BE2C (cell line): ENCODE results near the gene ZNF322.
A peak's percentile ranks its signal among the peaks of the same experiment; 100 is the strongest.

Source experiments
- DNase-seq: peaks from one replicate; pipeline ENCODE4 v3.0.0-alpha.2; 2020
- H3K27me3 ChIP-seq: fragments of 250-450 bp; sonication (Bioruptor Pico); 2 replicates; pipeline ENCODE4 v1.5.1; 2020; ENCODE audit warnings: mild to moderate bottlenecking
- H3K36me3 ChIP-seq: fragments of 250-450 bp; sonication (Bioruptor Pico); 2 replicates; pipeline ENCODE4 v1.5.1; 2020; ENCODE audit warnings: mild to moderate bottlenecking
- H3K4me1 ChIP-seq: fragments of 250-450 bp; sonication (Bioruptor Pico); 2 replicates; pipeline ENCODE4 v1.5.1; 2020
- H3K4me3 ChIP-seq: 2 replicates; pipeline ENCODE4 v1.5.1; 2011; ENCODE audit warnings: low read depth, low read length
- H3K9me3 ChIP-seq: fragments of 250-450 bp; sonication (Bioruptor Pico); 2 replicates; pipeline ENCODE4 v1.5.1; 2020
- TF ChIP-seq, protein P1 (sequence below): IDR thresholded peaks from 2 replicates; pipeline ENCODE4 v1.5.1; 2012; ENCODE audit warnings: mild to moderate bottlenecking, low read depth, low read length

Gene ZNF322

DNA sequence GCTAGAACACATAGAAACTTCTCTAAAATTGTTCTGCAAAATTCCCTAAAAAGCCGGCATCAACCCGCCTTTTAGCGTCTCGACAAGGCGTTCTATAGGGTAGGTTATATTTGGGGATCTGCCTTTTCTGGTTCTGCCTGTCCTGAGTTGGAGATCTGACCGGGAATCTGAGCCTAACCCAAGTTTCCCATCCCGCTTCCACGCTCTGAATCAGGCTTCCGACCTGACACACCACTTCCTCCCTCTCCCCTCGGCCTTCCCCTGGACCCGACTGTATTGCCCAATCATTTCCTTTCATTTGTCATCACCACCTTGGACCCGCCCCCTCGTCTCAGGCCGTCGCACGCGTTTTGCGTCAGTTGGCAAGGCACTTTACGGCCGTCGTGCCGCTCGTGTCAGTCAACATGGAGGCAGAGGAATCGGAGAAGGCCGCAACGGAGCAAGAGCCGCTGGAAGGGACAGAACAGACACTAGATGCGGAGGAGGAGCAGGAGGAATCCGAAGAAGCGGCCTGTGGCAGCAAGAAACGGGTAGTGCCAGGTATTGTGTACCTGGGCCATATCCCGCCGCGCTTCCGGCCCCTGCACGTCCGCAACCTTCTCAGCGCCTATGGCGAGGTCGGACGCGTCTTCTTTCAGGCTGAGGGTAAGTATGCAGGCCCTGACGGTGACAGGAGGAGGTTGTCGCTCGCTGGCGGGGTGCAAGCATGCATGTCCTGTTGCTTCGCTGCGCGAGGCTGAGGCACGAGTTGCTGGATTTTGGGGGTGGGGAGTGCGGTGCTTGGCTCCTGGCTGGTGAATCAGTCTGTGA lies 62.8 kb downstream of the ZNF322 start, which contains the start of gene ABT1:
Gene ABT1 (plus strand): TSS at position 375 of the 810 bp plus-strand sequence. CDS start 30 bp downstream, at position 405.
- TF ChIP-seq, protein P1, sequence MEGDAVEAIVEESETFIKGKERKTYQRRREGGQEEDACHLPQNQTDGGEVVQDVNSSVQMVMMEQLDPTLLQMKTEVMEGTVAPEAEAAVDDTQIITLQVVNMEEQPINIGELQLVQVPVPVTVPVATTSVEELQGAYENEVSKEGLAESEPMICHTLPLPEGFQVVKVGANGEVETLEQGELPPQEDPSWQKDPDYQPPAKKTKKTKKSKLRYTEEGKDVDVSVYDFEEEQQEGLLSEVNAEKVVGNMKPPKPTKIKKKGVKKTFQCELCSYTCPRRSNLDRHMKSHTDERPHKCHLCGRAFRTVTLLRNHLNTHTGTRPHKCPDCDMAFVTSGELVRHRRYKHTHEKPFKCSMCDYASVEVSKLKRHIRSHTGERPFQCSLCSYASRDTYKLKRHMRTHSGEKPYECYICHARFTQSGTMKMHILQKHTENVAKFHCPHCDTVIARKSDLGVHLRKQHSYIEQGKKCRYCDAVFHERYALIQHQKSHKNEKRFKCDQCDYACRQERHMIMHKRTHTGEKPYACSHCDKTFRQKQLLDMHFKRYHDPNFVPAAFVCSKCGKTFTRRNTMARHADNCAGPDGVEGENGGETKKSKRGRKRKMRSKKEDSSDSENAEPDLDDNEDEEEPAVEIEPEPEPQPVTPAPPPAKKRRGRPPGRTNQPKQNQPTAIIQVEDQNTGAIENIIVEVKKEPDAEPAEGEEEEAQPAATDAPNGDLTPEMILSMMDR, result no peak
- H3K36me3 ChIP-seq, result peaks cover 22% of the 10 kb centered on the region
- no peaks in the 10 kb centered on the region for H3K9me3 ChIP-seq
- peak; percentile 97 for DNase-seq
- H3K4me3 ChIP-seq, result peak within 1 kb of the TSS; percentile 97
- H3K27me3 ChIP-seq, result no peaks in the 10 kb centered on the region
- no peaks in the 10 kb centered on the region for H3K4me1 ChIP-seq

- H3K4me3 ChIP-seq, result peak overlapping the region; percentile 97
- TF ChIP-seq, protein P1, result peak; percentile 88
- peak; percentile 96 for DNase-seq
These were observed 63.8 kb downstream of the ZNF322 start for GRCh38 chr6:26595669-26596269.

DNA sequence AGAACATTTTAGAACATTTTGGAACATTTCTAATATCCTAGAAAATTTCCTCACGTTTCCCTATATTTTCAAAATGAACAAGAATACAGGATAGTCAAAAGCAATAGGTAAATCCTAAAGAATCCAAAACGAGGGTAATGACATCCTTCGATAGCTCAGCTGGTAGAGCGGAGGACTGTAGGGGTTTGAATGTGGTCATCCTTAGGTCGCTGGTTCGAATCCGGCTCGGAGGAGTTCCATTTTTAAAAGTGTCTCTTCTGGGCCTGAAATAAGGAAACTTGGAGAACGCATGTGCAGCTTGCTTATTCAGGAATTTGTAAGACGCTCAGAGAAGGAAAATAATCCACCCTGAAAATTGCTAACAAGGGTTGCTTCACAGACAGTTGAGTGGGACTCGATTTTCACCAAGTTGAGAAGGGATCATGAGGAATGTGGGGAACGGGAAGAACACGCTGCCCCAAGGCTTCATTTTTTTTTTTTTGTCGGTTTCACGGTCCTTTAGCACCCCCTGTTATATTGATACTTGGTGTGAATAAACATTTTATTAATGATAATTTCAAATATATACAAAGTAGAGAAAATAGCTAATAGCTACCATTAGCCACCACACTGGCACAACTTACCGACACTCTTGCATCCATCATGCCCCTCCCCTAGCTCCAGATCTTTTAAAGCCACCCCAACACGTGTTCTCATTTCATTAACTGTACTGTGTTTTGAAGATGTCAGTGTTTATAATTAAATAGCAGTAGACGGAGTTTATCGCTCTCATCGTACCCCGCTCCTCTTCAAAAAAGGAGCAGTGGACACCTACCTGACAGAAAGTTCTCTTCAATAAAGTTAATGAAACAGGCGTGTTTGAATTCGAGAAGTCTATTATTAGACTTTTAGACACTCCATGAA lies 64.6 kb downstream of the ZNF322 start:
- no peaks in the 10 kb centered on the region for H3K9me3 ChIP-seq
- no peaks in the 10 kb centered on the region for H3K27me3 ChIP-seq
- TF ChIP-seq, protein P1, result no peak
- H3K36me3 ChIP-seq, result peaks cover 20% of the 10 kb centered on the region
- no peaks in the 10 kb centered on the region for H3K4me1 ChIP-seq
- DNase-seq, result peak; percentile 58
- peak overlapping the region; percentile 97 for H3K4me3 ChIP-seq

More at GRCh38 chr6:26595669-26596269, 63.8 kb downstream of the ZNF322 start:
- no peaks in the 10 kb centered on the region for H3K4me1 ChIP-seq
- H3K9me3 ChIP-seq, result no peaks in the 10 kb centered on the region
- no peaks in the 10 kb centered on the region for H3K27me3 ChIP-seq
- peaks cover 22% of the 10 kb centered on the region for H3K36me3 ChIP-seq

DNA sequence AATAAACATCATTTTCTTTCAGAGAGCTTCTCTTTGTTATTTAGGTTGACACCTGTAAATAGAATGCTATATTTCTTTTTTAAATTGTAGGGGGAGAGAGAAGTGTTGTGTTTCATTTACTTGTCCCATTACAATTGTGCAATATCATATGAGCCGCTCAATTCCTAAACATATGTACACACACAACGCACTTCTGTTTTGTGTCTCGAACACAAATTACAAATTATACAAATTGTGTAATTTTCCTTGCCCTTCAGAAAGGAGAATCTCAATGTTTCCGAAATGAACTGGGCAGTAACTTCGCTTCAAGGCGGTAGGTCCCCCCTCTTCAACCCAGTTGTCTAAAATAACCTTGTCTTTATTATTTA lies 65.4 kb downstream of the ZNF322 start:
- no peaks in the 10 kb centered on the region for H3K9me3 ChIP-seq
- peaks cover 11% of the 10 kb centered on the region for H3K36me3 ChIP-seq
- DNase-seq, result no peak
- H3K4me1 ChIP-seq, result no peaks in the 10 kb centered on the region
- H3K27me3 ChIP-seq, result no peaks in the 10 kb centered on the region
- TF ChIP-seq, protein P1, result no peak
- H3K4me3 ChIP-seq, result no peak overlapping the region

GRCh38 chr6:26593278-26594130 lies 66.0 kb downstream of the ZNF322 start:
- H3K27me3 ChIP-seq, result no peaks in the 10 kb centered on the region
- H3K4me3 ChIP-seq, result no peak overlapping the region
- peaks cover 5% of the 10 kb centered on the region for H3K36me3 ChIP-seq
- no peaks in the 10 kb centered on the region for H3K4me1 ChIP-seq
- TF ChIP-seq, protein P1, result no peak
- DNase-seq, result no peak
- no peaks in the 10 kb centered on the region for H3K9me3 ChIP-seq
